Prostate gland (tissue), 2 donors: ENCODE results near the gene ENAH. TPM values are rescaled to one million over a fixed set of nuclear protein-coding genes. Genes with fewer than 3 reads are reported as not detected.
"Not testable (repeated sequence)": the region's sequence is repeated elsewhere in the genome, so short reads cannot be mapped to it uniquely, and the experiment has no call there.

Source experiments
- DNase-seq: peaks from one replicate; pipeline ENCODE4 v3.0.0-alpha.2; 2019; ENCODE audit warnings: low spot score
- H3K27ac ChIP-seq, 2 donors: fragments of 200-600 bp; sonication (generic); 2 replicates each; pipeline ENCODE4 v1.5.1; 2017 to 2019
- H3K27me3 ChIP-seq: fragments of 200-600 bp; sonication (generic); replicated peaks from 2 replicates; pipeline ENCODE4 v1.5.1; 2019; ENCODE audit not compliant: insufficient read depth
- H3K36me3 ChIP-seq, 2 donors: fragments of 200-600 bp; sonication (generic); 1 replicate in 1 of 2; 2 replicates in 1 of 2; pipeline versions ENCODE4 v1.5.1 to v1.8.1; 2017 to 2019
- H3K4me1 ChIP-seq: fragments of 200-600 bp; sonication (generic); replicated peaks from 2 replicates; pipeline ENCODE4 v1.5.1; 2019
- H3K4me3 ChIP-seq, 2 donors: fragments of 200-600 bp; sonication (generic); 2 replicates each; pipeline ENCODE4 v1.5.1; 2017 to 2019
- H3K9me3 ChIP-seq: fragments of 200-600 bp; sonication (generic); 2 replicates; pipeline ENCODE4 v1.5.1; 2017
- POLR2A ChIP-seq: fragments of 450-650 bp; IDR thresholded peaks from one replicate; pipeline ENCODE4 v1.6.1; 2016; ENCODE audit warnings: antibody characterized with exemption, mild to moderate bottlenecking
- POLR2AphosphoS5 ChIP-seq: sonication (generic); formaldehyde crosslinking; IDR thresholded peaks from one replicate; pipeline ENCODE4 v1.6.1; 2017; ENCODE audit warnings: antibody characterized with exemption
- WGBS: methylation state at CpG from one replicate; pipeline ENCODE4 v1.1.5; 2018; 5-methylcytosine and 5-hydroxymethylcytosine counted together
- intact Hi-C: fragments of 100-400 bp; cut with DNase I; formaldehyde crosslinking; loops from one replicate; pipeline ENCODE4 v1.14.2; 2022
- total RNA-seq, 2 donors: library from RNA; depleted of rRNA; stranded (reverse); fragments of >200 nt; gene quantifications; one replicate each; pipeline ENCODE4 v1.1.0, GENCODE V29; 2016
- TF ChIP-seq, protein P1 (sequence below), 4 experiments: fragments of 200-600 bp in 2 of 4; fragments of 450-650 bp in 2 of 4; sonication (generic) in 2 of 4; IDR thresholded peaks; 1 replicate in 3 of 4; 2 replicates in 1 of 4; pipeline ENCODE4 v1.5.1; 2016 to 2019; ENCODE audit warnings: antibody characterized with exemption in 4 of 4, mild to moderate bottlenecking in 2 of 4, moderate library complexity in 2 of 4

The ENAH gene
- total RNA-seq, 2 donors from 2014 or later, result 36.4 to 93.6 TPM

DNA sequence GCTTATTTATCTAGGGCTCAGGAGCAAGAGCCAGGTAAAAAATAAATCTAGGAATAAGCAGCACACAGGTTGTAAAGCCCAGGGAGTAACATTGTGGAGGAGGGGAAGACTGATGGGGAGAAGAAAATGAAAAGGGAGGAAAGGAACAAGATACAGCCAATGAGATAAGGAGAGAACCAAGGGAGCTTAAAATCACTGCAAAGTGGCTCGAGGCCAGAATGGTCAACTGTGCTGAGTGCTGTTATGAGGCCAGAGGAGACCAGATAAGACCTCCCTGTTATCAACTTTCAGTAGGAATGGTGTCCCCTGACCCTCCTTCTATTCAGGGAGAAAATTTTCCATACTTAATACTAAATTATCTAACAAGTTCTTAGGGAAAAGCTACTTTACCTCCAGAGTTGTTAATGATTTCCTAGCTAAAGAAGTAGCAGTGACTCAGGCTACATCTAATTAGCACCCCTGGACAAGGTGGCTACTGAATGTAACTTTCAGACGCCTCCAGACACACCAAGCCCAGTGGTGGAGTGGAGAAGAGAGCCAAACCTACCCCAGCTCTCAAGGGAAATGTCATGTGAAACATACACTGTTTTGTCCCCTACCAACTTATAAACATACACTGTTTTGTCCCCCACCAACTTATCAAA lies 25.5 kb downstream of the ENAH start:
- 58% methylated on average over 2 of the region's 2 CpGs for WGBS
- Histone ChIP-seq H3K27me3 (no peaks in the 10 kb centered on the region), H3K27ac (no peak overlapping the region), H3K4me1 (no peaks in the 10 kb centered on the region), H3K36me3 (no peaks in the 10 kb centered on the region), H3K4me3 (no peak overlapping the region), H3K9me3 (no peaks in the 10 kb centered on the region)
- TF ChIP-seq, protein P1, sequence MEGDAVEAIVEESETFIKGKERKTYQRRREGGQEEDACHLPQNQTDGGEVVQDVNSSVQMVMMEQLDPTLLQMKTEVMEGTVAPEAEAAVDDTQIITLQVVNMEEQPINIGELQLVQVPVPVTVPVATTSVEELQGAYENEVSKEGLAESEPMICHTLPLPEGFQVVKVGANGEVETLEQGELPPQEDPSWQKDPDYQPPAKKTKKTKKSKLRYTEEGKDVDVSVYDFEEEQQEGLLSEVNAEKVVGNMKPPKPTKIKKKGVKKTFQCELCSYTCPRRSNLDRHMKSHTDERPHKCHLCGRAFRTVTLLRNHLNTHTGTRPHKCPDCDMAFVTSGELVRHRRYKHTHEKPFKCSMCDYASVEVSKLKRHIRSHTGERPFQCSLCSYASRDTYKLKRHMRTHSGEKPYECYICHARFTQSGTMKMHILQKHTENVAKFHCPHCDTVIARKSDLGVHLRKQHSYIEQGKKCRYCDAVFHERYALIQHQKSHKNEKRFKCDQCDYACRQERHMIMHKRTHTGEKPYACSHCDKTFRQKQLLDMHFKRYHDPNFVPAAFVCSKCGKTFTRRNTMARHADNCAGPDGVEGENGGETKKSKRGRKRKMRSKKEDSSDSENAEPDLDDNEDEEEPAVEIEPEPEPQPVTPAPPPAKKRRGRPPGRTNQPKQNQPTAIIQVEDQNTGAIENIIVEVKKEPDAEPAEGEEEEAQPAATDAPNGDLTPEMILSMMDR (IDR thresholded peaks at IDR 0.05), result no peak
- no peak for TF ChIP-seq POLR2AphosphoS5
- no peak for TF ChIP-seq POLR2A
- intact Hi-C loops, result no loop called here
- DNase-seq, result no peak

DNA sequence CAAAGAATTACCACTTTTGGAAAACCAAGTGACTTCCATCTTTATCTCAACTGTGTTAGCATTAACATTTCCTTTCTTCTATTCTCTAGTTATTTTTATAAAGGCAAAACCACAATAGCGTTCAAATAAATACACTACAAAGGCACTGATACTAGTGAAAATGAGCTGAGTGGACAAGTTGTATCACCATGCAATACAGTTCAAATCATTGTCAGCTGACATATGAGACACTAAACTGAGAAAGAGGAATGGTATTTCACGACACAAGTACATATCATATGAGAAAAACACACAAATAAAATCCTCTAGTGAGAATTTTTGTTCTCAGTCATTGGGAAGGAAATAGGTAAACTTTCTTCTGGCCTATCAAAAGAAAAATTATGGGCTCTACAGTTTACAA lies 26.2 kb downstream of the ENAH start:
- no peaks in the 10 kb centered on the region for H3K4me1 ChIP-seq
- H3K36me3 ChIP-seq, result no peaks in the 10 kb centered on the region
- TF ChIP-seq, protein P1 (IDR thresholded peaks at IDR 0.05), result no peak
- TF ChIP-seq POLR2A, result no peak
- TF ChIP-seq POLR2AphosphoS5, result no peak
- no peaks in the 10 kb centered on the region for H3K9me3 ChIP-seq
- no peak for DNase-seq
- H3K4me3 ChIP-seq, result no peak overlapping the region
- H3K27ac ChIP-seq, result no peak overlapping the region
- H3K27me3 ChIP-seq, result no peaks in the 10 kb centered on the region
- WGBS, result 38% methylated on average over 2 of the region's 2 CpGs
- intact Hi-C loops, result no loop called here

DNA sequence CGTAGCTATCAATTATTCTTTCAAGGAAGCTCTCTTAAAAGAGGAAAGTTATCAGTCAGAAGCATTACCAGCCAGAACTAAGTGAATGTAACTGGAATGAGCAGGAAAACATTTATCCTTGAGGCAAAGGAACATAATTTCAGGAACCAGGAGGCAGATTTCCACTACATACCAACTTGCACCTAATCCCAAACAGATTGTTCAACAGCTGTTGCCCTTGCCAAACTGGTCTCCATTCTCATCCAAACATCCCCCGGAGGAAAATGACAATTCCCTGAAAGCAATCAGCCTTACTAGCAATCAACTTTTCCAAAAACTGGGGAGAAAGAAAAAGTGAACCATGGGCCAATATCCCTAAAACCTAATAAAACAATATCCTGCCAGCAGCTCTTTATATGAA lies 35.0 kb downstream of the ENAH start:
- TF ChIP-seq, protein P1 (IDR thresholded peaks at IDR 0.05), result no peak
- TF ChIP-seq POLR2A (no peak), POLR2AphosphoS5 (no peak)
- H3K4me1 ChIP-seq, result no peaks in the 10 kb centered on the region
- no peaks in the 10 kb centered on the region for H3K9me3 ChIP-seq
- intact Hi-C loops, result no loop called here
- WGBS, result 52% methylated on average over 2 of the region's 2 CpGs
- no peak overlapping the region for H3K27ac ChIP-seq
- no peak for DNase-seq
- no peaks in the 10 kb centered on the region for H3K36me3 ChIP-seq
- H3K4me3 ChIP-seq, result no peak overlapping the region
- no peaks in the 10 kb centered on the region for H3K27me3 ChIP-seq

DNA sequence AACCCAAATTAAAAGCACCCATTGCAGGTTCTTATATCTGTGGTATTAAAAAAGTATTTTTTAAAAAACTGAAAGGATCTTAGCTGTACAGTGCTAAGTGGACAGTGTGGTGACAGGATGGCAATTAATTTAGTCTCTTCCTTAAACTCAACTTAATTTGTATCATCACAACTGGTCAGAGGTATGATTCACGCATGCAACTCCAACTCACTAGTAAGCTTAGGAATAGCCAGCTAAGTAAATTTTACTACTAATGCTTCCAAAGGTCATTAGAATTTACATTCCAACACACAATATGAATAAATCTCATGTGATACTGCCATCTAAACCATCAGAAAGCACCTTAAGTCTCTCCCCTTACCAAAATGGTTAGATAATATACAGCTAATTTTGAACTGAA lies 35.4 kb downstream of the ENAH start:
- H3K27ac ChIP-seq, result no peak overlapping the region
- intact Hi-C loops, result no loop called here

DNA sequence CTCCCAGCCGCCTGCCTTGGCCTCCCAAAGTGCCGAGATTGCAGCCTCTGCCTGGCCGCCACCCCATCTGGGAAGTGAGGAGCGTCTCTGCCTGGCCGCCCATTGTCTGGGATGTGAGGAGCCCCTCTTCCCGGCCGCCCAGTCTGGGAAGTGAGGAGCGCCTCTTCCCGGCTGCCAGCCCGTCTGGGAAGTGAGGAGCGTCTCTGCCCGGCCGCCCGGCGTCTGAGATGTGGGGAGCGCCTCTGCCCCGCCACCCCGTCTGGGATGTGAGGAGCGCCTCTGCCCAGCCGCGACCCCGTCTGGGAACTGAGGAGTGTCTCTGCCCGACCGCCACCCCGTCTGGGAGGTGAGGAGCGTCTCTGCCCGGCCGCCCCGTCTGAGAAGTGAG lies 37.5 kb downstream of the ENAH start:
- H3K4me1 ChIP-seq, DNase-seq, H3K27me3 ChIP-seq, intact Hi-C loops, H3K9me3 ChIP-seq, H3K36me3 ChIP-seq, H3K27ac ChIP-seq, H3K4me3 ChIP-seq: not testable (repeated sequence)
- WGBS, result 93% methylated on average over 25 of the region's 29 CpGs

More for the DNA sequence above, 35.4 kb downstream of the ENAH start:
- Histone ChIP-seq H3K36me3 (no peaks in the 10 kb centered on the region), H3K4me1 (no peaks in the 10 kb centered on the region), H3K9me3 (no peaks in the 10 kb centered on the region), H3K27me3 (no peaks in the 10 kb centered on the region), H3K4me3 (no peak overlapping the region)
- TF ChIP-seq POLR2AphosphoS5 (no peak), POLR2A (no peak)
- TF ChIP-seq, protein P1 (IDR thresholded peaks at IDR 0.05), result no peak
- WGBS, result 72% methylated on average over 1 of the region's 1 CpG
- no peak for DNase-seq
